ENCODE measurements around the gene SMYD5. TPM values are rescaled to one million over a fixed set of nuclear protein-coding genes. Genes with fewer than 3 reads are reported as not detected.

The SMYD5 gene
- total RNA-seq, 1 experiment from 2014 or later = 28.3 TPM

DNA sequence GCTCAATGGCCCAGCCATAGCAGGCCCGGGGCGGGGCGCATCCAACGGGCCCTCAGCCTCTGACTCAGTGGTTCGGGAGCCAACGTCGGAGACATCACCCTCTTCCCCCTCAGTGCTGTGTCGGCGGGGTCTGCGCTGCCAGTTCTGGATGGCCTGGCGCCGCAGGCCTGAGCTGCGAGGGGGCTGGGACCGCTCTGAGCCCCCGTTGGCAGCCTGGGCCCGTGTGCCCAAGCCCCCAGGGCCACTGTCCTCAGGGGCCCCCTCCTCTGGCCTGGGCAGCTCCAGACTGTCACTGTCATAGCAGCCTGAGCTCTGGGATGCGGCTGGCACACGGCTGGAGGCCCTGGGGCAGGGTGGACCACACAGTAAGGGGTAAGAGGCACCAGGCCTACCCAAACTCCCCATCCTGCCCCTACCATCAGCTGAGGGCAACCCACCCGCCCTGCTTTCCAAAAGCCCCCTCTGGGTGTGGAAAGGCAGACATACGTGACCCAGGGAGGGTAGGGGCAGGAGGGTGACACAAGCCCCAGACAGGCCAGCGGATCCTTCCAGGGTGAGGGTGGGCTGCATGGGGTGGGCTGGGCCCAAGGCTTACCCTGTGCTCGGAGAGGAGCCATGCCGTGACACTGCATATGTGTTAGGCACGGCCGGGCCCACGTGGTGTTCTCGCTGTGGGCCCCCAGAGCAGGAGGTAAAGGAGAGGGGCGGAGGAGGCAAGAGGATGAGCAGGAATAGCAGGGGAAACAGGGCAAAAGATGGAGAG, 51.4 kb downstream of the SMYD5 start:
- Histone ChIP-seq H3K27me3 (ENCODE audit: insufficient read depth, low read depth) (no peaks in the 10 kb centered on the region), H3K36me3 (ENCODE audit: low read depth) (peaks cover 3% of the 10 kb centered on the region; the same call in 1 of the 2 replicates), H3K4me2 (no peak overlapping the region), H4K20me1 (ENCODE audit: insufficient read depth) (peaks cover 8% of the 10 kb centered on the region; the same call in 1 of the 2 replicates), H3K27ac (no peak overlapping the region), H3F3A (ENCODE audit: insufficient read depth, low read depth) (no peaks in the 10 kb centered on the region), H3K79me2 (ENCODE audit: low read depth) (no peaks in the 10 kb centered on the region), H3K4me3 (no peak overlapping the region), H3K4me1 (replicated peaks; ENCODE audit: insufficient read depth) (no peaks in the 10 kb centered on the region), H2AFZ (no peak overlapping the region), H3K9me2 (ENCODE audit: insufficient read depth) (no peaks in the 10 kb centered on the region), H3K9me3 (ENCODE audit: insufficient read depth, low read depth) (no peaks in the 10 kb centered on the region)
- ChIA-PET CTCF (no interaction called here), POLR2A (ENCODE audit: unreplicated experiment) (no interaction called here)
- no peak for DNase-seq
- TF ChIP-seq, protein P1, sequence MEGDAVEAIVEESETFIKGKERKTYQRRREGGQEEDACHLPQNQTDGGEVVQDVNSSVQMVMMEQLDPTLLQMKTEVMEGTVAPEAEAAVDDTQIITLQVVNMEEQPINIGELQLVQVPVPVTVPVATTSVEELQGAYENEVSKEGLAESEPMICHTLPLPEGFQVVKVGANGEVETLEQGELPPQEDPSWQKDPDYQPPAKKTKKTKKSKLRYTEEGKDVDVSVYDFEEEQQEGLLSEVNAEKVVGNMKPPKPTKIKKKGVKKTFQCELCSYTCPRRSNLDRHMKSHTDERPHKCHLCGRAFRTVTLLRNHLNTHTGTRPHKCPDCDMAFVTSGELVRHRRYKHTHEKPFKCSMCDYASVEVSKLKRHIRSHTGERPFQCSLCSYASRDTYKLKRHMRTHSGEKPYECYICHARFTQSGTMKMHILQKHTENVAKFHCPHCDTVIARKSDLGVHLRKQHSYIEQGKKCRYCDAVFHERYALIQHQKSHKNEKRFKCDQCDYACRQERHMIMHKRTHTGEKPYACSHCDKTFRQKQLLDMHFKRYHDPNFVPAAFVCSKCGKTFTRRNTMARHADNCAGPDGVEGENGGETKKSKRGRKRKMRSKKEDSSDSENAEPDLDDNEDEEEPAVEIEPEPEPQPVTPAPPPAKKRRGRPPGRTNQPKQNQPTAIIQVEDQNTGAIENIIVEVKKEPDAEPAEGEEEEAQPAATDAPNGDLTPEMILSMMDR (conservative IDR thresholded peaks at IDR 0.05) = no peak
- no peak for TF ChIP-seq EZH2 (IDR thresholded peaks at IDR 0.05; ENCODE audit: low read depth)
- intact Hi-C loops (cut with micrococcal nuclease; ENCODE audit: unreplicated experiment) = no loop called here
- no TSS peak for BruUV-seq (replicated peaks)

DNA sequence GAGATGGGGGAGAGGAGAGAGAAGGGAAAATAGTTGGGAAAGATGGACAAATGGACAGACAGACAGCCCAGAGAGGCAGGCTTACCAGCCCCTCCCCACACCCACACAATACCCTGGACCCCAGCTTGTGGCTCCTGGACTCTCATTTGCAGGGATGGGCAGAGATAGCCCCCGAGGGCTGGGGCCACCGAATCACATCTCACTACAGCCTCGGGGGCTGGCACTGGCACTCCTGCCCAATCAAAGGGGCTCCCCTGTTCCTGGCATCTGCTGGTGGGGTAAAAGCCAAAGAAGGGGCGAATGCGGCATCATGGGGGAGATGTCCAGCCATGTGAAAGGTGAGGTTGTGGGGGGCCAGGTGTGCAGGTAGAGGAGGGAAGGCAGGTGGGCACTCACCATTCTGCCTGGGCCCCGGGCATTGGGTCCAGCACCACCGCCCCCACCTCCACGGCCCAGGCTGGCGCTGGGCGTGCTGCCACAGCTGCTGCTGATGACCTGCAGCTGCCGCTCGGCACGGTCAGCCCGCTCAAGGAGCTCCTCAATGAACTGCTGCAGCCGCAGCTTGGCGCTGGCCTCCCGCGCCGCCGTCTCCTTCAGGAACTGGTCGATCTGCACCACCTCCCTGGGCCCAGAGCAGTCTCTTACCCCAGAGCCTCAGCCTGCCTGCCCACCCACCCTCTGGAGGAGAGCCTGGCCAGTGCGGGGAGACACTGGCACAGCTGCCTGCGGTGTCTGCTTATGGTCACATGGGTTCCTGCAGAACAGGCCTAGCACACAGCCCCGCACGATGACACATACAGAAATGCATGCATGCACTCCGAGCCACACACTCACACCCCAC, 52.2 kb downstream of the SMYD5 start:
- ChIA-PET POLR2A (ENCODE audit: unreplicated experiment) (no interaction called here), CTCF (no interaction called here)
- Histone ChIP-seq H2AFZ (no peak overlapping the region), H3K4me3 (no peak overlapping the region), H3K27ac (no peak overlapping the region), H3K9me2 (ENCODE audit: insufficient read depth) (no peaks in the 10 kb centered on the region), H4K20me1 (ENCODE audit: insufficient read depth) (peaks cover 4% of the 10 kb centered on the region; the same call in 1 of the 2 replicates), H3F3A (ENCODE audit: insufficient read depth, low read depth) (no peaks in the 10 kb centered on the region), H3K36me3 (ENCODE audit: low read depth) (peaks cover 3% of the 10 kb centered on the region; the same call in 1 of the 2 replicates), H3K9me3 (ENCODE audit: insufficient read depth, low read depth) (no peaks in the 10 kb centered on the region), H3K79me2 (ENCODE audit: low read depth) (no peaks in the 10 kb centered on the region), H3K27me3 (ENCODE audit: insufficient read depth, low read depth) (no peaks in the 10 kb centered on the region), H3K4me2 (no peak overlapping the region), H3K4me1 (replicated peaks; ENCODE audit: insufficient read depth) (no peaks in the 10 kb centered on the region)
- DNase-seq = no peak
- no TSS peak for BruUV-seq (replicated peaks)
- TF ChIP-seq, protein P1 (conservative IDR thresholded peaks at IDR 0.05) = no peak
- no peak for TF ChIP-seq EZH2 (IDR thresholded peaks at IDR 0.05; ENCODE audit: low read depth)
- intact Hi-C loops (cut with micrococcal nuclease; ENCODE audit: unreplicated experiment) = no loop called here

DNA sequence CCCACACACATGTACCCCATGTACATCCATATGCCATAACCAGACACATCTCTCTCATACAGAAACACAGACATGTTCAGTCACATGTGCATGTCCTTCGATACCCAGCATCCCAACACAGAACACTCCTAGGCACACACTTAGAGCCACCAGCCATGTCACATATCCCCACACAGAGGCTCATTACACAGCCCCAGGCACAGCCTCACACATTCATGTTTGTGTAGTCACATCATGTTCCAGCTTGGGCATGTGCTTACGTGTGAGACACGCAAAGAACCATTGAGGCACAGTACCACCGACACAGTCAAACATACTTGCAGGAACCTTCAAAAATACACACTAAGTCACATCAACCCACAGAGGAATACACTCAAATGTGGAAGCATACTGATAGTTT, 53.0 kb downstream of the SMYD5 start:
- intact Hi-C loops (cut with micrococcal nuclease; ENCODE audit: unreplicated experiment) = no loop called here
- POLR2A ChIA-PET (ENCODE audit: unreplicated experiment) = no interaction called here
- BruUV-seq (replicated peaks) = no TSS peak

More for the DNA sequence above, 53.0 kb downstream of the SMYD5 start:
- Histone ChIP-seq H4K20me1 (ENCODE audit: insufficient read depth) (peaks cover 4% of the 10 kb centered on the region; the same call in 1 of the 2 replicates), H3K4me2 (no peak overlapping the region), H3K9me3 (ENCODE audit: insufficient read depth, low read depth) (no peaks in the 10 kb centered on the region), H3K36me3 (ENCODE audit: low read depth) (peaks cover 3% of the 10 kb centered on the region; the same call in 1 of the 2 replicates), H3K27ac (no peak overlapping the region), H3K4me3 (no peak overlapping the region), H2AFZ (no peak overlapping the region), H3K9me2 (ENCODE audit: insufficient read depth) (no peaks in the 10 kb centered on the region), H3F3A (ENCODE audit: insufficient read depth, low read depth) (no peaks in the 10 kb centered on the region), H3K79me2 (ENCODE audit: low read depth) (no peaks in the 10 kb centered on the region), H3K27me3 (ENCODE audit: insufficient read depth, low read depth) (no peaks in the 10 kb centered on the region), H3K4me1 (replicated peaks; ENCODE audit: insufficient read depth) (no peaks in the 10 kb centered on the region)
- DNase-seq = no peak
- CTCF ChIA-PET = no interaction called here
- TF ChIP-seq EZH2 (IDR thresholded peaks at IDR 0.05; ENCODE audit: low read depth) = no peak
- TF ChIP-seq, protein P1 (conservative IDR thresholded peaks at IDR 0.05) = no peak

Measured in PC-9 (cell line).